ENCODE results near the gene CGRRF1.

GRCh38 chr14:54501480-54501879, 8.2 kb upstream of the CGRRF1 start:
- TF ChIP-seq POLR2A (IDR thresholded peaks at IDR 0.05), result no peak
- TF ChIP-seq, protein P1, sequence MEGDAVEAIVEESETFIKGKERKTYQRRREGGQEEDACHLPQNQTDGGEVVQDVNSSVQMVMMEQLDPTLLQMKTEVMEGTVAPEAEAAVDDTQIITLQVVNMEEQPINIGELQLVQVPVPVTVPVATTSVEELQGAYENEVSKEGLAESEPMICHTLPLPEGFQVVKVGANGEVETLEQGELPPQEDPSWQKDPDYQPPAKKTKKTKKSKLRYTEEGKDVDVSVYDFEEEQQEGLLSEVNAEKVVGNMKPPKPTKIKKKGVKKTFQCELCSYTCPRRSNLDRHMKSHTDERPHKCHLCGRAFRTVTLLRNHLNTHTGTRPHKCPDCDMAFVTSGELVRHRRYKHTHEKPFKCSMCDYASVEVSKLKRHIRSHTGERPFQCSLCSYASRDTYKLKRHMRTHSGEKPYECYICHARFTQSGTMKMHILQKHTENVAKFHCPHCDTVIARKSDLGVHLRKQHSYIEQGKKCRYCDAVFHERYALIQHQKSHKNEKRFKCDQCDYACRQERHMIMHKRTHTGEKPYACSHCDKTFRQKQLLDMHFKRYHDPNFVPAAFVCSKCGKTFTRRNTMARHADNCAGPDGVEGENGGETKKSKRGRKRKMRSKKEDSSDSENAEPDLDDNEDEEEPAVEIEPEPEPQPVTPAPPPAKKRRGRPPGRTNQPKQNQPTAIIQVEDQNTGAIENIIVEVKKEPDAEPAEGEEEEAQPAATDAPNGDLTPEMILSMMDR (IDR thresholded peaks at IDR 0.05), result no peak

Data from prostate gland (tissue), 2 donors.